Stimulated activated effector memory CD8-positive, alpha-beta T cell treated with anti-CD3 and anti-CD28 coated beads, Interleukin-12 subunit alpha, Interleukin-12 subunit beta, amount 100 ng/mL, for 72 hours (primary cell): ENCODE data around the gene CD200.

Source experiments
- ATAC-seq: fragments of 150-1000 bp; cut with Tn5 transposase; 2 replicates; pipeline ENCODE4 v1.10.0; 2021
- DNase-seq, 2 donors: peaks; one replicate each; pipeline ENCODE4 v3.0.0; 2021 to 2022; ENCODE audit warnings: low spot score in 2 of 2
- H3K27ac Mint-ChIP-seq: one replicate; pipeline ENCODE4 v1.8.0; 2022; ENCODE audit warnings: mild to moderate bottlenecking, mixed read lengths
- H3K36me3 Mint-ChIP-seq: one replicate; pipeline ENCODE4 v1.8.0; 2022; ENCODE audit warnings: mild to moderate bottlenecking, mixed read lengths
- H3K4me1 Mint-ChIP-seq: one replicate; pipeline ENCODE4 v1.8.0; 2022; ENCODE audit warnings: mixed read lengths
- H3K4me3 Mint-ChIP-seq: one replicate; pipeline ENCODE4 v1.8.0; 2022; ENCODE audit warnings: mild to moderate bottlenecking, mixed read lengths
- H3K9me3 Mint-ChIP-seq: one replicate; pipeline ENCODE4 v1.8.0; 2022; ENCODE audit warnings: mixed read lengths

Gene CD200

DNA sequence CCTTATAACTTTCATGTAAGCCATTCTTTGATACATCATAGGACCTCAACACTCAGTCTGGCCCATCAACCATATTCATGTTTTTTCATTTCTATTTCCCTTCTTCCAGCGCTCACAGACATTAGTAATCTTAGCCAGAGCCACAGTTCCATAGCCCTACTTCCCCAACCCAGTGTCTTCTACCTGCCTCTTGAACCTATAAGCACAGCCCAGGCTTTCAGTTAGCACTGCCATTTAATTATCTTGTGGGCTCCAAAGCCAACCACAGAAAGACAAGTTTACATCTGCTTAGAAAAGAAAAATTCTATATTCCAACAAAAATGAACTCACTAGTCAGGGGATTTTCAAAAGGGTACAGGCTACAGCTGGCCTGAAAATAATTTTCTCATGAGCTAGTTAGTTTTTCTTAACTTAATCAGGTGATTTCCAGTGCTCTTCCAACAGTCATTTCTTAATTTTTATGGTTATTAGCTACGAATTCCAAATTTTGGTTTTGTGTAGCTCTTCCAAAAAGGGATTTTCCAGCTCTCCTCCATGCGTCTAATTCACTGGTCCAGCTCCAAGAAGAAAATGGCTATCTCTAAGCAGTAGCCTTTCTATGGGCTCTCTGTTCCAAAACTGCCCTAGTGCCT lies 13.7 kb downstream of the CD200 start:
- H3K9me3 Mint-ChIP-seq = peaks cover 4% of the 10 kb centered on the region
- H3K4me3 Mint-ChIP-seq = no peak overlapping the region
- no peaks in the 10 kb centered on the region for H3K4me1 Mint-ChIP-seq
- H3K27ac Mint-ChIP-seq = no peak overlapping the region
- ATAC-seq (no peak), DNase-seq (no peak)
- peaks cover 5% of the 10 kb centered on the region for H3K36me3 Mint-ChIP-seq

DNA sequence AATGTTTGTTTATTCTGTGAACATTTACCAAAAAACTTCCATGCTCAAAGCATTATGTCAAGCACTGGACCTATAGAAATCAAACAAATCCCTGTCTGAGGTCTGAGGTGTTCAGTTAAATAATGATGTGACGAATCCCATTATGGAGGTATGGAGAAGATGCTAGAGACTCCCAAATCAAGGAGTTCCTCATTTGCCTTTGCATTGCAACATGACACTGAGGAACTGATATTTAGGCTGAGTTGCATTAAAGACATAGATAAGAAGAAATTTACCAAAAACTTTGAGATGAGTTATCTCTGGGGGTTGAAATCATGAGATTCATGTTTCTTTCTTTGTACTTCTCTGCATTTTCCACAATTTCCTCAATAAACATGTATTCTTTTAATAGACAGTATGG lies 16.0 kb downstream of the CD200 start:
- Mint-ChIP-seq H3K9me3 (peaks cover under 1% of the 10 kb centered on the region), H3K27ac (no peak overlapping the region), H3K4me1 (no peaks in the 10 kb centered on the region), H3K36me3 (peaks cover 5% of the 10 kb centered on the region), H3K4me3 (no peak overlapping the region)
- DNase-seq = no peak
- ATAC-seq = no peak

DNA sequence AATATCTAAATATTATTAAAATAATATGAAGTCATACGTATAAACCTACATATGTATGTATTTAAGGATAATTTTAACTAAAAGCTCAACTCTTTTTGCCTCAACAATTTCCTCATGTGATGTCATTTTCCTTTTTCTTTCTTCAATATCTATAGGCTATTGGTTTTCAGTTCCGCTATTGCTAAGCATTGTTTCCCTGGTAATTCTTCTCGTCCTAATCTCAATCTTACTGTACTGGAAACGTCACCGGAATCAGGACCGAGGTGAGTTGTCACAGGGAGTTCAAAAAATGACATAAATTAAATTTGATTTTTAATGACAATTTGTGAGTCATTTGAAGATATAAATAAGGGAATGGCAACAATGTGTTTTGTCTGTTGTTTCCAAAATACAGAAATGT lies 16.6 kb downstream of the CD200 start:
- H3K36me3 Mint-ChIP-seq = peaks cover 5% of the 10 kb centered on the region
- H3K27ac Mint-ChIP-seq = no peak overlapping the region
- no peaks in the 10 kb centered on the region for H3K4me1 Mint-ChIP-seq
- no peak for DNase-seq
- no peak overlapping the region for H3K4me3 Mint-ChIP-seq
- no peaks in the 10 kb centered on the region for H3K9me3 Mint-ChIP-seq
- no peak for ATAC-seq

DNA sequence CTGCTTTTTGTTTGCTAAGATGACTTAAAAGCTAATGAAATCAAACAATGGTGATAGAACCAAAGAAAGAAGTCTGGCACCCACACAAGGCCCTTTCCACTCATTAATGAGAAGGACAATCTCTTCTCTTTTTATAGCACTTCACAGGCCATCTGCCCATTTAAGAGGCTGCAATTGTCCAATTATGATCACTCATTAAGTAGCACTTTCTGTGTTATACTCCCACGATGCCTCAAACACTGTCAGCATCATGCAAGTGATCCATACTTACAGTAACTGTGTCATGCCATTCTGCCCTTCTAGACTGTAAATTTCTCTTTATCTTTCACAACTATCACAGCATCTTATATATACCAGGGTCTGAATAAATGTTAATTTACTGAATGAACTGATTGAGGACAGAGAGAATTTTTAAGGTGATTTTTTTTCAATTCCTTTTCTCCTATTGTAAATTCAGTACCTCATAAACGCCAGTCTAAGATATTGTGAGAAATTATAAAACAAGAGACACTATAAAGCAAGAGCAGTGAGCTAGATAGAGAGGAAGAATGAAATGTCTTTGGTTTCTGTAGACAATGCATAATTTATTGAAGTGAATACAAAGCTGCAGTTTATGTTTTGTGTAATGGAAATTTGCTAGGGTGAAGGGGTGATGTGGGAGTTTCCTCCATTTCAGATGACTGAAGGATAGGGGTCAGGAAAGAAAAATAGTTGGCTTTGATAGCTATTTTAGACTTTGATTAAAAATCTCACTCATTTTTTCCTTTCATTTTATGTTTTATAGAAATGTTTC lies 17.3 kb downstream of the CD200 start:
- Mint-ChIP-seq H3K27ac (no peak overlapping the region), H3K36me3 (peaks cover 5% of the 10 kb centered on the region), H3K4me1 (no peaks in the 10 kb centered on the region), H3K4me3 (no peak overlapping the region), H3K9me3 (no peaks in the 10 kb centered on the region)
- ATAC-seq (no peak), DNase-seq (no peak)

DNA sequence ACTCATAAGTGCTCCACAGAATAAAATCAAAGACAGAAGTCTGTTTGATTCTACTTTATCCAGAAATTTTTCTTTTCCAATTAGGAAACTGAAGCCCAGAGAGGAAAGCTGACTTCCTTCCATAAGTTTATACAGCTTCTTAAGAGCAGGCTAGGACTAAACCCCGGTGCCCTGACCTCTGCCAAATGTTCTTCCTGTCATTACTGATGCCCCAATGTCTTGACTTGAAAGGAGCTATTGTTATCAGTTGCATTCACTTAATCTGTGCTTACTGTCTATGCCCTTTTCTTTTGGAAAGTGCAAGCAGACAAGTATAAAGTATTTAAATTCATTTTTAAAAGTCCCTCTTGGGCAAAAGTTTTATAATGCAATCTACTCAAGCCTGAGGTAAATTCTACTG lies 18.1 kb downstream of the CD200 start:
- Mint-ChIP-seq H3K4me1 (no peaks in the 10 kb centered on the region), H3K9me3 (no peaks in the 10 kb centered on the region), H3K4me3 (no peak overlapping the region), H3K36me3 (peaks cover 5% of the 10 kb centered on the region), H3K27ac (no peak overlapping the region)
- no peak for ATAC-seq
- DNase-seq = no peak

DNA sequence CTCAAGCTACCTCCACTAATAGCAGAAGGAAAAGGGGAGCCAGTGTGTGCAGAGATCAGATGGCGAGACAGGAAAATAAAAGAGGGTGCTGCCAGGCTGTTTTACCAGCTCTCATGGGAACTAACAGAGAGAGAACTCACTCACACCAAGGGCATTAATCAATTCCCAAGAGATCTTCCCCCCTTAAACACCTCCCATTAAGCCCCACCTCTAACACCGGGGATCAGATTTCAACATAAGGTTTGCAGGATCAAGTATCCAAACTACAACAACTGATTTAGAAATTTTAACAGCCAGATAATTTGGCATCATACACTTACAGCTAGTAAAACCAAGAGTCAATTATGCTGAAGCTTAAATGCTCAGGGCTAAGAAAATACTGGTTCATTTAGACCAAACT lies 18.9 kb downstream of the CD200 start:
- ATAC-seq (no peak), DNase-seq (no peak)
- Mint-ChIP-seq H3K27ac (no peak overlapping the region), H3K4me3 (no peak overlapping the region), H3K36me3 (no peaks in the 10 kb centered on the region), H3K9me3 (no peaks in the 10 kb centered on the region), H3K4me1 (no peaks in the 10 kb centered on the region)

DNA sequence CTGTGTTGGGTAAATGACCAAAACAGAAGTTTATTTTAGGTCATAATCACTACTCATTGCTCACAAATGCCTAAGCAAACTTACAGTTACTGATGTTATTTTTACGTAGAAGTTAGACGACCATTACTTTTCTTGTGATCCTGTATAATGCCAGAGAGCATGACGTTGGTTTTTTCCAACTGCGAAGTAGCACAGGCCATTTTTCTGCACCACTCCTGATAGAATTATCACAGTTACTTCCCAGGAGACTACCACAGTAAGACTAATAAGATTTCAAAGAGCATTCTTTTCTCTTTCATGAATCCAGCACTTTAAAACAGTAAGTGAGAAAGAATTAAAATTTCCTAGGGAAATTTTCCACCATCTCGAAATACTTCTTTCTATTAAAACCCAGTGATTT lies 19.8 kb downstream of the CD200 start:
- H3K9me3 Mint-ChIP-seq = no peaks in the 10 kb centered on the region
- ATAC-seq = no peak
- H3K27ac Mint-ChIP-seq = no peak overlapping the region
- H3K36me3 Mint-ChIP-seq = no peaks in the 10 kb centered on the region
- no peak for DNase-seq
- no peak overlapping the region for H3K4me3 Mint-ChIP-seq
- peaks cover 4% of the 10 kb centered on the region for H3K4me1 Mint-ChIP-seq

DNA sequence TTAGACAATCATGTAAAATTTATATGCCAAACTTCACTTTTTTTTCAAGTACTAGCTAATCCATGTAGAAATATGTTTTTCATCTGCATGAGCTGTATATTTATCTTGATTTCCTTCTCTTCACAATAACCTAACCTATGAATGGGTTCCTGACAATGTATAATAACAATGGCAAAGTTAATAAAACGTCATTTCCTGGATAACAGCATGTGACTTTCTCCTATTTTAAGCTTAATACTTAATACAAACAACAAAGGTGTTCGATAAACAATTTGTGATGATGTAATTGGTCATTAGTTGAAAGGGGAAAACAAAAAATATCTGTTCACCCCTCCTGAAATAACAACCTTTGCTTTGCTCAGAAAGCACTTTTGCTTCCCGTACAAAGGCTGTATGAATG lies 20.4 kb downstream of the CD200 start:
- H3K4me3 Mint-ChIP-seq = no peak overlapping the region
- no peaks in the 10 kb centered on the region for H3K9me3 Mint-ChIP-seq
- H3K36me3 Mint-ChIP-seq = no peaks in the 10 kb centered on the region
- ATAC-seq (no peak), DNase-seq (no peak)
- peaks cover 10% of the 10 kb centered on the region for H3K4me1 Mint-ChIP-seq
- H3K27ac Mint-ChIP-seq = no peak overlapping the region

DNA sequence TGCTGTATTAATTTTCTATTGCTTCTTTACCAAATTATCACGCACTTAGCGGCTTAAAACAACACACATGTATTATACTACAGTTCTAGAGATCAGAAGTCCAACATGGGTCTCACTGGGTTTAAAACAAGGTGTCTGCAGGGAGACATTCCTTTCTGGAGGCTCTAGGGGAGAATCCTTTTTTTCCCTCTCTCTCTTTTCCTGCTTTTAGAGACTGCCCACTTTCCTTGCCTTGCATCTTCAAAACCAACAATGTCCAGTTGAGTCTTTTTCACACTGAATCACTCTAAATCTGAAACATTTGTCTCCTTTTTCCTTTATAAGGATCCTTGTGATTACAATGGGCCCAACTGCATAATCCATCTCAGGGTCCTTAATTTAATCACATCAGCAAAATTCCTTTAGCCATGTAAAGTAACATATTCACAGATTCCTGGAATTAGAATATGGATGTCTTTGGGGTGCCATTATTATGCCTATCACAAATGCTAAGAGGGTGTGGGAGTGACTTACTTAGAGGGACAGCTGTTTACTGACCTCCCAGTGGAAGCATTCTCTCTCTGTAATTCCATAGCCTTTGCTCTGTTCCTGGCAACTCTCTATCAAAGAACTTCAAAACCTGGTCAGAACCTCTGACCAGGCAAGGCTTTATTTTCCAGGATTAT lies 21.8 kb downstream of the CD200 start:
- Mint-ChIP-seq H3K4me1 (peaks cover 17% of the 10 kb centered on the region), H3K9me3 (no peaks in the 10 kb centered on the region), H3K27ac (no peak overlapping the region), H3K36me3 (peaks cover 4% of the 10 kb centered on the region), H3K4me3 (no peak overlapping the region)
- ATAC-seq (no peak), DNase-seq (no peak)

DNA sequence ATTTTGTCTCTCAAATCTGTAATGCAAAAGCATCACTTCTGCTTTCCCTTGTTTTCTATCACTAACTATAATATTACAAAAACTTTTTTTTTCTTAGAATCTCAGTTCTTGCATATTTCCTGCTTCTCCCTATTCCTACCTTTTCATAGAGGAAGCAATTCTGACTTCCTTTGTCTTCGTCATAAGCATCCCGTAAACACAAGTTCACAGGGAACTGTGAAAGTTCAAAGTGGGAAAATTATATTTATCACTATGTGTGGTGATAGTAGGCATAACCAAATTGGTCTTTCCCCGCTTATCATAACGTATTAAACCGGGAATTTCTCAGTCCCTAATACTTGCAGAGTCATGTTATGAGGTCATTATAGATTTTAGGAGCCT lies 22.3 kb downstream of the CD200 start:
- no peak for DNase-seq
- Mint-ChIP-seq H3K4me3 (no peak overlapping the region), H3K36me3 (peaks cover 4% of the 10 kb centered on the region), H3K27ac (no peak overlapping the region), H3K4me1 (peaks cover 17% of the 10 kb centered on the region), H3K9me3 (no peaks in the 10 kb centered on the region)
- no peak for ATAC-seq

DNA sequence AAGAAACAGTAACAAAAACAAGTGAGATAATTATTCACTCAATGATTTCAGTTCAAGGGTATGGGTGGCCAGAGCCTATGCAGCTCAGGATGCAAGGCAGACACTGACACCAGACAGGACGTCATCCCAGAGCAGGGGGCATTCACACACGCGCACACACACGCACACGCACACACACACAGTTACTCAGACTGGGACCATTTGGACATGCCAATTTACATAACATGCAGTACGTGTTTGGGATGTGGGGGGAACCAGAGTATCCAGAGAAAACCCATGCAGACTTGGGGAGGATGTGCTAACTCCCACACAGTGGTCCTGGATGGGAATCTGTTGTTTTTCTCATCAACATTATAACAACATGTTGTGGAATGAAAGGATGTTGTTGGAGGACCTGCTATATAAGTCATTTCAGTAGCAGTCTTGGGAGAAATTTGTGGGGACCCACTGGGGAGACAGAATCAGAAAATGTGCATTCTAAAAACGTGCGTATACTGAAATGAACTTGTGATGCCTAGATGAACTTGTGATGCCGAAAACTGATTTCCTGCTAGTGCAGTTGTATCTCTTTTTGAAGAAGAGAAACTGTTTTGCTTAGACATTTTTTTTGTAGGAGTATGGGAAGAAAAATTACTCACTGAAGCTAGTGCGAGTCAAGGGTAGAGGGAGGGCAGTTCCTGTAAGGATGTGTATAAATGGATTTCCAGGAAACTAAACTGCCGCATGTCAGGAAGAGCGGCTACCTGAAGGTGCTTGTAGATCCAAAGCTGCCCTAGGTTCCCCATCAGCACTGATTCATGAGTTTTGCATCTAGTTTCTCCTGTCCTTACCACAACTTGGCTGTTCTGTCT lies 25.2 kb downstream of the CD200 start:
- DNase-seq = no peak
- Mint-ChIP-seq H3K9me3 (no peaks in the 10 kb centered on the region), H3K36me3 (peaks cover 4% of the 10 kb centered on the region), H3K4me1 (peaks cover 17% of the 10 kb centered on the region), H3K4me3 (peak overlapping the region; percentile 17), H3K27ac (no peak overlapping the region)
- ATAC-seq = peak; percentile 42

DNA sequence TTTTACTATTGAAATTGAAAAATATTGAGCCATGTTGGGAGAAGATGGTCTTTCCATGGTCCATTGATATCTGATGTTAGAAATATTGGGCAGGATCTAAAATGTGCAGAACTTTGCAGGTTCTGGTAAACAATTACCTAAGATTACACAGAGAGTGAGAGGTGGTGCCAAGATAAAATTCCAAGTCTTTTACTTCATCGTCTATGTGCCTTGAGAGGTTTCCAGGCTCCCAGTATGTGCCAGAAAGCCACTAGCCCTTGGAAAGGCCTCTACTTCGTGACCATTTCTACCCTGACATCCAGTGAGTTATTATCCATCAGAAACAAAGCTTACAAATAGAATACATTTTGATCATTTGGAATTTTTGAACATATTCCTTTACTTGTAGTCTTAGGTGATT lies 27.6 kb downstream of the CD200 start:
- peaks cover 26% of the 10 kb centered on the region for H3K4me1 Mint-ChIP-seq
- H3K36me3 Mint-ChIP-seq = peaks cover 4% of the 10 kb centered on the region
- H3K4me3 Mint-ChIP-seq = no peak overlapping the region
- DNase-seq (no peak), ATAC-seq (no peak)
- no peak overlapping the region for H3K27ac Mint-ChIP-seq
- no peaks in the 10 kb centered on the region for H3K9me3 Mint-ChIP-seq

DNA sequence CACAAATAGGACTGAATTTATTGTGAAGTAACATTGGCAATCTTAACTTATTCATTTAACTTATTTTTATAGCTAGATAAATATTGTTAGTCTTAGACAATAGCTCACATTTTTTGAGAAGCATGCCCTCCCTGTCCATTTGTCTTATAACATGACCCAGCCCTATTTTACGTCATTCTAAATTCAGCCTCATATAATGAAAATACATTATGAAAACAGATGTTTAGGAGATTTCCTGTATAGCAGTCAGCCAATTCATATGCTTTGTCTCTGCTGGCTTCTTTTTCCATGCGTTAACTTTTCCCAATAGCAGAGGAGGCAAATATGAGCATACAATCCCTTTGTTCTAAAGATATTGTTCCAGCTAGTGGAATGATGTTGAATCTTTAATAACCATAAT lies 29.3 kb downstream of the CD200 start:
- H3K4me1 Mint-ChIP-seq = peaks cover 28% of the 10 kb centered on the region
- H3K4me3 Mint-ChIP-seq = no peak overlapping the region
- ATAC-seq (no peak), DNase-seq (no peak)
- H3K36me3 Mint-ChIP-seq = peaks cover 4% of the 10 kb centered on the region
- no peak overlapping the region for H3K27ac Mint-ChIP-seq
- H3K9me3 Mint-ChIP-seq = no peaks in the 10 kb centered on the region

DNA sequence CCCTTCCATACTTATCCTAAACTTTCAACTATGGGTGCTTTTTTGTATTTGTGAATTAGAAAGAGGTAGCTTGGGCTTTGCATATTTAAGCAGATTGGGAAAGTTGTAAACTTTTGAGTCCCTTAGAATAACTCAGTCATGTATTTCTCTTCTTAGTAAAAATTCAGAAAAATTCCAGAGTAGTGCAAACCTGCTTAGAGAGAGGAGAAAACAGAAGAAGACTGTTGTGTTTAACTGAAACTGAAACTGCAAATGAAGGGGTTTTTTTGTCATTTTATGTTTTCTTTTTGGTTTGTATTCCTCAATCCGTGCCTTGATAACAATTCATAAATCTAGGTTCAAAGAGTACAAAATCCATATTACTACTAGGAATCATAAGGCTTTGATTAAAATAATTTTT lies 31.3 kb downstream of the CD200 start:
- ATAC-seq = no peak
- Mint-ChIP-seq H3K27ac (no peak overlapping the region), H3K4me1 (peaks cover 11% of the 10 kb centered on the region), H3K36me3 (peaks cover 3% of the 10 kb centered on the region), H3K4me3 (no peak overlapping the region), H3K9me3 (no peaks in the 10 kb centered on the region)
- no peak for DNase-seq

DNA sequence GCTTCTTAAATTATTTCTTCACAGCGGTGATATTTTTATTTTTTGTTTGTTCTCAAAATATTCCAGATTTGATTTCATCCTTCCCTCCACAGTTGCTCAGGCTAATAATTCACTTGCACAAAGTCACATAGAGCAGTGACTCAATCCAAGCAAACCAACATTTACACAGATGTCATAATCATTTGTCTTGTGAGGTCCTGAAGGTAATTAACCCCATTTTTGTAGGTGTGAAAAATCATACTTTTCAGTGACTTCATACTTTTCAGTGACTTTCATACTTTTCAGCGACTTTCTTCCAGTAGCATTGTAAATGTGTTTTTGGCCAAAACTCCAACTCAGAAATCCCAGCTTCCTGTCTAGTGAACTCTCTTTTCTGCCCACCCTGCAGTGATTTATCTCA lies 32.1 kb downstream of the CD200 start:
- Mint-ChIP-seq H3K4me1 (peaks cover 11% of the 10 kb centered on the region), H3K4me3 (no peak overlapping the region), H3K36me3 (no peaks in the 10 kb centered on the region), H3K9me3 (no peaks in the 10 kb centered on the region), H3K27ac (no peak overlapping the region)
- no peak for DNase-seq
- peak; percentile 37 for ATAC-seq
